Upper lobe of left lung (tissue), 6 donors: ENCODE data around the gene FOXO3. TPM values are rescaled to one million over a fixed set of nuclear protein-coding genes. Genes with fewer than 3 reads are reported as not detected.

ENCODE experiments used
- ATAC-seq, 2 donors: fragments of 200-7000 bp; cut with Tn5 transposase; one replicate each; pipeline ENCODE4 v1.9.1; 2022; ENCODE audit warnings: mild to moderate bottlenecking in 2 of 2, moderate library complexity in 2 of 2; ENCODE audit not compliant: low FRiP score in 2 of 2
- DNase-seq, 2 donors: peaks; one replicate each; pipeline ENCODE4 v3.0.0-alpha.2; 2019 to 2020
- H3K27ac ChIP-seq, 4 donors: fragments of 200-600 bp; sonication (generic); one replicate each; pipeline ENCODE4 v1.5.1; 2016 to 2019
- H3K27me3 ChIP-seq, 4 donors: fragments of 200-600 bp; sonication (generic); one replicate each; pipeline ENCODE4 v1.5.1; 2017 to 2019
- H3K36me3 ChIP-seq, 4 donors: fragments of 200-600 bp; sonication (generic); one replicate each; pipeline ENCODE4 v1.5.1; 2016 to 2019
- H3K4me1 ChIP-seq, 4 donors: fragments of 200-600 bp; sonication (generic); one replicate each; pipeline ENCODE4 v1.5.1; 2018 to 2019
- H3K4me3 ChIP-seq, 4 donors: fragments of 200-600 bp; sonication (generic); one replicate each; pipeline ENCODE4 v1.5.1; 2017 to 2019; ENCODE audit warnings: mild to moderate bottlenecking in 2 of 4, moderate library complexity in 1 of 4
- H3K9me3 ChIP-seq, 4 donors: fragments of 200-600 bp; sonication (generic); one replicate each; pipeline ENCODE4 v1.5.1; 2018 to 2019
- CTCF ChIP-seq, 6 experiments: fragments of 450-650 bp in 4 of 6; fragments of 200-600 bp in 2 of 6; sonication (generic) in 2 of 6; IDR thresholded peaks; one replicate each; pipeline ENCODE4 v1.5.1; 2016 to 2019; ENCODE audit warnings: antibody characterized with exemption in 6 of 6
- EP300 ChIP-seq, 4 donors: sonication (generic); formaldehyde crosslinking; IDR thresholded peaks; one replicate each; pipeline ENCODE4 v1.5.1; 2017; ENCODE audit warnings: antibody characterized with exemption in 4 of 4, control low read depth in 2 of 4
- POLR2A ChIP-seq, 4 donors: fragments of 450-650 bp; IDR thresholded peaks; one replicate each; pipeline ENCODE4 v1.5.1; 2016 to 2017; ENCODE audit warnings: antibody characterized with exemption in 4 of 4, mild to moderate bottlenecking in 2 of 4
- POLR2AphosphoS5 ChIP-seq, 2 donors: sonication (generic); formaldehyde crosslinking; IDR thresholded peaks; one replicate each; pipeline ENCODE4 v1.5.1; 2017; ENCODE audit warnings: antibody characterized with exemption in 2 of 2
- WGBS, 2 donors: methylation state at CpG; one replicate each; pipeline ENCODE4 v1.1.5; 2017 to 2018; 5-methylcytosine and 5-hydroxymethylcytosine counted together
- total RNA-seq, 6 donors: library from RNA; depleted of rRNA in 4 of 6; stranded (reverse); fragments of >200 nt in 4 of 6; gene quantifications; one replicate each; pipeline versions ENCODE4 v1.1.0 to v1.2.1, GENCODE V29; 2016 to 2021
- donor health status: DM: no; HTN: no; CAD: no; lungs with moderate emphysema.
- donor health status: DM: no; HTN: yes; CAD: no; lungs with severe emphysema.

The FOXO3 gene
- total RNA-seq, 6 donors from 2014 or later, result 52.6 to 101 (median 71.9) TPM

- Histone ChIP-seq H3K27ac (peak overlapping the region; percentile 85 to 90 (median 86)), H3K4me3 (no peak overlapping the region), H3K27me3 (no peaks in the 10 kb centered on the region), H3K9me3 (no peaks in the 10 kb centered on the region), H3K36me3 (no peaks in the 10 kb centered on the region), H3K4me1 (peaks cover 89 to 95% (median 93%) of the 10 kb centered on the region in 4 donors)
- no peak for TF ChIP-seq POLR2A (IDR thresholded peaks at IDR 0.05)
- no peak for TF ChIP-seq CTCF (IDR thresholded peaks at IDR 0.05)
- no peak for TF ChIP-seq EP300 (IDR thresholded peaks at IDR 0.05)
- TF ChIP-seq POLR2AphosphoS5 (IDR thresholded peaks at IDR 0.05), result no peak
- DNase-seq, result no peak
- ATAC-seq, result no peak
- 60 to 74% methylated on average over 6 of the region's 6 CpGs for WGBS, 2 donors
Measured at GRCh38 chr6:108585921-108586536, 25.3 kb downstream of the FOXO3 start.

GRCh38 chr6:108587258-108588059, 26.7 kb downstream of the FOXO3 start:
- 56 to 59% methylated on average over 9 of the region's 9 CpGs for WGBS, 2 donors
- H3K9me3 ChIP-seq, result no peaks in the 10 kb centered on the region
- H3K4me1 ChIP-seq, result peaks cover 90 to 95% (median 95%) of the 10 kb centered on the region in 4 donors
- peak overlapping the region; percentile 85 to 90 (median 86) for H3K27ac ChIP-seq
- no peak for TF ChIP-seq CTCF (IDR thresholded peaks at IDR 0.05)
- TF ChIP-seq EP300 (IDR thresholded peaks at IDR 0.05), result no peak
- TF ChIP-seq POLR2AphosphoS5 (IDR thresholded peaks at IDR 0.05), result no peak
- TF ChIP-seq POLR2A (IDR thresholded peaks at IDR 0.05), result no peak
- DNase-seq (no peak), ATAC-seq (no peak)
- H3K4me3 ChIP-seq, result no peak overlapping the region
- H3K36me3 ChIP-seq, result no peaks in the 10 kb centered on the region
- no peaks in the 10 kb centered on the region for H3K27me3 ChIP-seq

- no peak for DNase-seq
- WGBS, 2 donors, result 25 to 41% methylated on average over 1 of the region's 1 CpG
- Histone ChIP-seq H3K27me3 (no peaks in the 10 kb centered on the region), H3K27ac (peak overlapping the region; percentile 85 to 90 (median 86)), H3K4me3 (peak overlapping the region in 1 of 4 donors; percentile 0), H3K9me3 (no peaks in the 10 kb centered on the region), H3K36me3 (no peaks in the 10 kb centered on the region), H3K4me1 (peaks cover 92 to 96% (median 95%) of the 10 kb centered on the region in 4 donors)
- no peak for TF ChIP-seq CTCF (IDR thresholded peaks at IDR 0.05)
- peak in 1 of 4 donors; percentile 10 for TF ChIP-seq POLR2A (IDR thresholded peaks at IDR 0.05)
- TF ChIP-seq POLR2AphosphoS5 (IDR thresholded peaks at IDR 0.05), result no peak
- peak in 1 of 2 donors; percentile 23 for ATAC-seq
Measured at GRCh38 chr6:108588586-108588985, 27.9 kb downstream of the FOXO3 start.

GRCh38 chr6:108589244-108589791, 28.6 kb downstream of the FOXO3 start:
- ATAC-seq (peak; percentile 88 to 97), DNase-seq (peak; percentile 68 to 91)
- WGBS, 2 donors, result 12 to 16% methylated on average over 6 of the region's 6 CpGs
- H3K27me3 ChIP-seq, result no peaks in the 10 kb centered on the region
- no peaks in the 10 kb centered on the region for H3K9me3 ChIP-seq
- peak overlapping the region in 1 of 4 donors; percentile 2 for H3K4me3 ChIP-seq
- peak; percentile 86 to 99 (median 98) for TF ChIP-seq EP300 (IDR thresholded peaks at IDR 0.05)
- peak in 2 of 4 donors; percentile 28 to 61 for TF ChIP-seq POLR2A (IDR thresholded peaks at IDR 0.05)
- peak in 1 of 6 experiments; percentile 8 for TF ChIP-seq CTCF (IDR thresholded peaks at IDR 0.05)
- peak; percentile 94 to 95 for TF ChIP-seq POLR2AphosphoS5 (IDR thresholded peaks at IDR 0.05)
- H3K4me1 ChIP-seq, result peaks cover 94 to 95% (median 94%) of the 10 kb centered on the region in 4 donors
- H3K36me3 ChIP-seq, result no peaks in the 10 kb centered on the region
- peak overlapping the region; percentile 85 to 90 (median 86) for H3K27ac ChIP-seq
